Upper lobe of left lung (tissue), 6 donors: ENCODE measurements around the gene STBD1. TPM values are rescaled to one million over a fixed set of nuclear protein-coding genes. Genes with fewer than 3 reads are reported as not detected.

Experiments used
- ATAC-seq, 2 donors: fragments of 200-7000 bp; cut with Tn5 transposase; one replicate each; pipeline ENCODE4 v1.9.1; 2022; ENCODE audit warnings: mild to moderate bottlenecking in 2 of 2, moderate library complexity in 2 of 2; ENCODE audit not compliant: low FRiP score in 2 of 2
- DNase-seq, 2 donors: peaks; one replicate each; pipeline ENCODE4 v3.0.0-alpha.2; 2019 to 2020
- H3K27ac ChIP-seq, 4 donors: fragments of 200-600 bp; sonication (generic); one replicate each; pipeline ENCODE4 v1.5.1; 2016 to 2019
- H3K27me3 ChIP-seq, 4 donors: fragments of 200-600 bp; sonication (generic); one replicate each; pipeline ENCODE4 v1.5.1; 2017 to 2019
- H3K36me3 ChIP-seq, 4 donors: fragments of 200-600 bp; sonication (generic); one replicate each; pipeline ENCODE4 v1.5.1; 2016 to 2019
- H3K4me1 ChIP-seq, 4 donors: fragments of 200-600 bp; sonication (generic); one replicate each; pipeline ENCODE4 v1.5.1; 2018 to 2019
- H3K4me3 ChIP-seq, 4 donors: fragments of 200-600 bp; sonication (generic); one replicate each; pipeline ENCODE4 v1.5.1; 2017 to 2019; ENCODE audit warnings: mild to moderate bottlenecking in 2 of 4, moderate library complexity in 1 of 4
- H3K9me3 ChIP-seq, 4 donors: fragments of 200-600 bp; sonication (generic); one replicate each; pipeline ENCODE4 v1.5.1; 2018 to 2019
- CTCF ChIP-seq, 6 experiments: fragments of 450-650 bp in 4 of 6; fragments of 200-600 bp in 2 of 6; sonication (generic) in 2 of 6; IDR thresholded peaks; one replicate each; pipeline ENCODE4 v1.5.1; 2016 to 2019; ENCODE audit warnings: antibody characterized with exemption in 6 of 6
- EP300 ChIP-seq, 4 donors: sonication (generic); formaldehyde crosslinking; IDR thresholded peaks; one replicate each; pipeline ENCODE4 v1.5.1; 2017; ENCODE audit warnings: antibody characterized with exemption in 4 of 4, control low read depth in 2 of 4
- POLR2A ChIP-seq, 4 donors: fragments of 450-650 bp; IDR thresholded peaks; one replicate each; pipeline ENCODE4 v1.5.1; 2016 to 2017; ENCODE audit warnings: antibody characterized with exemption in 4 of 4, mild to moderate bottlenecking in 2 of 4
- POLR2AphosphoS5 ChIP-seq, 2 donors: sonication (generic); formaldehyde crosslinking; IDR thresholded peaks; one replicate each; pipeline ENCODE4 v1.5.1; 2017; ENCODE audit warnings: antibody characterized with exemption in 2 of 2
- WGBS, 2 donors: methylation state at CpG; one replicate each; pipeline ENCODE4 v1.1.5; 2017 to 2018; 5-methylcytosine and 5-hydroxymethylcytosine counted together
- total RNA-seq, 6 donors: library from RNA; depleted of rRNA in 4 of 6; stranded (reverse); fragments of >200 nt in 4 of 6; gene quantifications; one replicate each; pipeline versions ENCODE4 v1.1.0 to v1.2.1, GENCODE V29; 2016 to 2021
- donor health status: DM: no; HTN: no; CAD: no; lungs with moderate emphysema.
- donor health status: DM: no; HTN: yes; CAD: no; lungs with severe emphysema.

The STBD1 gene
- total RNA-seq, 6 donors from 2014 or later: 3.6 to 14.2 (median 5.7) TPM

- peaks cover 13 to 32% (median 23%) of the 10 kb centered on the region in 4 donors for H3K4me1 ChIP-seq
- H3K36me3 ChIP-seq: no peaks in the 10 kb centered on the region
- DNase-seq (no peak), ATAC-seq (no peak)
- WGBS, 2 donors: 65 to 73% methylated on average over 3 of the region's 3 CpGs
- TF ChIP-seq CTCF (IDR thresholded peaks at IDR 0.05) (no peak), EP300 (IDR thresholded peaks at IDR 0.05) (no peak), POLR2AphosphoS5 (IDR thresholded peaks at IDR 0.05) (no peak), POLR2A (IDR thresholded peaks at IDR 0.05) (no peak)
- H3K27me3 ChIP-seq: no peaks in the 10 kb centered on the region
- H3K9me3 ChIP-seq: peaks cover 0 to 3% (median 0%) of the 10 kb centered on the region in 4 donors
- H3K4me3 ChIP-seq: no peak overlapping the region
- H3K27ac ChIP-seq: no peak overlapping the region
Observed at GRCh38 chr4:76302826-76303438, 3.6 kb upstream of the STBD1 start.

- Histone ChIP-seq H3K27ac (peak overlapping the region in 3 of 4 donors; percentile 7 to 91 (median 90)), H3K36me3 (peaks cover 0 to 6% (median 2%) of the 10 kb centered on the region in 4 donors), H3K27me3 (no peaks in the 10 kb centered on the region), H3K4me1 (peaks cover 20 to 28% (median 26%) of the 10 kb centered on the region in 4 donors), H3K4me3 (peak overlapping the region in 3 of 4 donors; percentile 66 to 91 (median 71)), H3K9me3 (no peaks in the 10 kb centered on the region)
- DNase-seq (no peak), ATAC-seq (no peak)
- no peak for TF ChIP-seq EP300 (IDR thresholded peaks at IDR 0.05)
- no peak for TF ChIP-seq POLR2A (IDR thresholded peaks at IDR 0.05)
- TF ChIP-seq POLR2AphosphoS5 (IDR thresholded peaks at IDR 0.05): no peak
- 65 to 67% methylated on average over 7 of the region's 7 CpGs for WGBS, 2 donors
Observed at GRCh38 chr4:76305033-76305687, 1.4 kb upstream of the STBD1 start.

GRCh38 chr4:76306882-76307659 is 538 bp downstream of the STBD1 start:
- ATAC-seq (peak; percentile 72 to 81), DNase-seq (peak; percentile 72 to 89)
- Histone ChIP-seq H3K9me3 (no peaks in the 10 kb centered on the region), H3K27me3 (no peaks in the 10 kb centered on the region), H3K36me3 (peaks cover 0 to 6% (median 2%) of the 10 kb centered on the region in 4 donors), H3K4me1 (peaks cover 14 to 33% (median 24%) of the 10 kb centered on the region in 4 donors), H3K27ac (peak overlapping the region; percentile 80 to 91 (median 89)), H3K4me3 (peak overlapping the region; percentile 66 to 91 (median 72))
- 12 to 40% methylated on average over 9 to 34 of the region's 37 CpGs for WGBS, 2 donors
- TF ChIP-seq CTCF (IDR thresholded peaks at IDR 0.05): peak in 4 of 6 experiments; percentile 2 to 23 (median 17)
- no peak for TF ChIP-seq POLR2AphosphoS5 (IDR thresholded peaks at IDR 0.05)

- Histone ChIP-seq H3K27ac (peak overlapping the region; percentile 80 to 91 (median 89)), H3K9me3 (no peaks in the 10 kb centered on the region), H3K4me3 (peak overlapping the region; percentile 66 to 91 (median 72)), H3K36me3 (peaks cover 0 to 6% (median 2%) of the 10 kb centered on the region in 4 donors), H3K4me1 (peaks cover 12 to 36% (median 25%) of the 10 kb centered on the region in 4 donors), H3K27me3 (no peaks in the 10 kb centered on the region)
- DNase-seq: no peak
- TF ChIP-seq EP300 (IDR thresholded peaks at IDR 0.05) (no peak), POLR2A (IDR thresholded peaks at IDR 0.05) (no peak), CTCF (IDR thresholded peaks at IDR 0.05) (no peak), POLR2AphosphoS5 (IDR thresholded peaks at IDR 0.05) (no peak)
- WGBS, 2 donors: 43 to 53% methylated on average over 4 of the region's 4 CpGs
- ATAC-seq: no peak
Observed at GRCh38 chr4:76307660-76308014, 1.1 kb downstream of the STBD1 start.

GRCh38 chr4:76308548-76308947 is 2.0 kb downstream of the STBD1 start:
- H3K9me3 ChIP-seq: no peaks in the 10 kb centered on the region
- ATAC-seq (no peak), DNase-seq (peak in 1 of 2 donors; percentile 25)
- peak overlapping the region in 1 of 4 donors; percentile 91 for H3K4me3 ChIP-seq
- TF ChIP-seq POLR2AphosphoS5 (IDR thresholded peaks at IDR 0.05): no peak
- TF ChIP-seq CTCF (IDR thresholded peaks at IDR 0.05): no peak
- TF ChIP-seq EP300 (IDR thresholded peaks at IDR 0.05): no peak
- TF ChIP-seq POLR2A (IDR thresholded peaks at IDR 0.05): no peak
- H3K27ac ChIP-seq: peak overlapping the region in 1 of 4 donors; percentile 39
- H3K4me1 ChIP-seq: peaks cover 12 to 32% (median 23%) of the 10 kb centered on the region in 4 donors
- H3K36me3 ChIP-seq: peaks cover 0 to 6% (median 2%) of the 10 kb centered on the region in 4 donors
- H3K27me3 ChIP-seq: no peaks in the 10 kb centered on the region
- 62 to 70% methylated on average over 6 of the region's 6 CpGs for WGBS, 2 donors
